CD4-positive, alpha-beta T cell treated with Interleukin-15 for 4 hours (primary cell): Measurements from ENCODE around the gene PTPRD.

Source experiments
- DNase-seq: peaks from one replicate; pipeline ENCODE4 v3.0.0-alpha.2; 2020; ENCODE audit warnings: low spot score

The PTPRD gene

GRCh38 chr9:8859416-8859815 lies 1753.4 kb downstream of the PTPRD start:
- no peak for DNase-seq

- no peak for DNase-seq
Measured at GRCh38 chr9:8858596-8859161, 1754.1 kb downstream of the PTPRD start.

- DNase-seq: no peak
Measured at GRCh38 chr9:8857926-8858595, 1754.7 kb downstream of the PTPRD start.

- DNase-seq: no peak
Measured at GRCh38 chr9:8857068-8857925, 1755.5 kb downstream of the PTPRD start.

GRCh38 chr9:8856396-8857067 lies 1756.3 kb downstream of the PTPRD start:
- DNase-seq: no peak

GRCh38 chr9:8855046-8855445 lies 1757.8 kb downstream of the PTPRD start:
- no peak for DNase-seq

GRCh38 chr9:8852301-8852864 lies 1760.4 kb downstream of the PTPRD start:
- DNase-seq: no peak

GRCh38 chr9:8850914-8851313 lies 1761.9 kb downstream of the PTPRD start:
- no peak for DNase-seq

GRCh38 chr9:8845808-8846207 lies 1767.0 kb downstream of the PTPRD start:
- DNase-seq: no peak

GRCh38 chr9:8845376-8845775 lies 1767.4 kb downstream of the PTPRD start:
- DNase-seq: no peak

- no peak for DNase-seq
Measured at GRCh38 chr9:8844549-8844948, 1768.3 kb downstream of the PTPRD start.

- DNase-seq: no peak
Measured at GRCh38 chr9:8842402-8843193, 1770.2 kb downstream of the PTPRD start.

GRCh38 chr9:8838136-8838535 lies 1774.7 kb downstream of the PTPRD start:
- DNase-seq: no peak

GRCh38 chr9:8835291-8835690 lies 1777.5 kb downstream of the PTPRD start:
- DNase-seq: no peak

GRCh38 chr9:8832955-8833354 lies 1779.8 kb downstream of the PTPRD start:
- DNase-seq: no peak

- no peak for DNase-seq
Measured at GRCh38 chr9:8832386-8832785, 1780.4 kb downstream of the PTPRD start.

GRCh38 chr9:8831568-8831967 lies 1781.2 kb downstream of the PTPRD start:
- no peak for DNase-seq

GRCh38 chr9:8826281-8826680 lies 1786.5 kb downstream of the PTPRD start:
- no peak for DNase-seq

GRCh38 chr9:8825585-8826147 lies 1787.1 kb downstream of the PTPRD start:
- DNase-seq: no peak

GRCh38 chr9:8823131-8823895 lies 1789.5 kb downstream of the PTPRD start:
- no peak for DNase-seq
